ENCODE measurements around the gene UGT3A2.
"Not testable (repeated sequence)": the region's sequence is repeated elsewhere in the genome, so short reads cannot be mapped to it uniquely, and the experiment has no call there.

Gene UGT3A2

DNA sequence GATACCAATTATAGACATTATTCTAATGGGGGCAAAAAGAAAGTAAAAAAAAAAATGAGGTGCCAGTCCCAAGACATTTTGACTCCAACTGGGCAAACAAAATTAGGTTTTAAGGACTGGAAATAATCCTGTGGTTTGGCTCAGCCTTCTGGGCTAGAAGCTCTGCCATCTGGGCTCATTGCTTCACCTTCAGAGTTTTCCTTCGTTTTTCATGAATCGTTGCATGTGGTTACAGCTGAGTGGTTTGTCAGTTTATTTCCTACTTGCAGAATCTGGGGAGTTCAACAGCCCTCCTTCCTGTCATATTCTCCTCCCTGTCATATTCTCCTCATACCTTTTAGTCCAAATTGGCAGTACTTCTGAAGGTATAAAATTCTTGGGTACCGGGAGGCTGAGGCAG is 12.0 kb downstream of the UGT3A2 start:
- no peak for DNase-seq (ENCODE audit: low read depth)

DNA sequence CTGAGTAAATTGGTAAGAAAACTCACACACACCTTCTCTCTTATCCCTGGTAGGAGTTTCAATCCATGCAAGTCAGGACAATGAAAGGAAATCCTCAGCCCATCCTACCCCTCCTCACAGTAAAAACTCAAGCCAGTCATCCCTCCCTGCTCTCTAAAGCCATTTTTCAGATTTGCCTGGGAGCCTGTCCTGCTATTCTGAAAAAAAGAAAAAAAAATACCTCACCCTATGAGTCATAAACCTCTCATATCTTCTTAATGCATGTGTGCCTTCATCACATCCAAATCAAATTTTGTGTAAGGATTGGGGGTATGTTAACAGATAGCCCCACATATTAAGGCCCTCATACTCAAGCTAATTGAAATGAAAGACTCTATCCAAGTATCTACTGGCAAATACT is 14.1 kb downstream of the UGT3A2 start:
- DNase-seq (ENCODE audit: low read depth) = no peak

DNA sequence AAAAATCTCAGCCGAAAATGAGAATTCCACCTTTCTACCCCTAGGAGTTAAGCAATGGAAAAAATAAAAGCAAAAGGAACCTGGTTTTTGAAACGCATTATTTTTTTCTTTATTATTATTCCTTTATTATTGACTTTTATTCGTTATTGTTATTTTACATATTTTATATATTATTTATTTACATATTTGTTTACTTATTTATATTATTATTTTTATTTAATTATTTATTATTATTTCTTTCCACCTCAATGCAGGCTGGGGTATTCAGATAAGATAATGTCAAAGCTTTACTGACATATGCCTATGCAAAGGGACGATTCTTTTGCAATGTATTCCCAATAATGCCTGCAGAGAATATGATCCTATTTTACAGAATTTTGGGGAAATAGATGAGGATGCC is 16.7 kb downstream of the UGT3A2 start:
- DNase-seq (ENCODE audit: low read depth) = no peak

DNA sequence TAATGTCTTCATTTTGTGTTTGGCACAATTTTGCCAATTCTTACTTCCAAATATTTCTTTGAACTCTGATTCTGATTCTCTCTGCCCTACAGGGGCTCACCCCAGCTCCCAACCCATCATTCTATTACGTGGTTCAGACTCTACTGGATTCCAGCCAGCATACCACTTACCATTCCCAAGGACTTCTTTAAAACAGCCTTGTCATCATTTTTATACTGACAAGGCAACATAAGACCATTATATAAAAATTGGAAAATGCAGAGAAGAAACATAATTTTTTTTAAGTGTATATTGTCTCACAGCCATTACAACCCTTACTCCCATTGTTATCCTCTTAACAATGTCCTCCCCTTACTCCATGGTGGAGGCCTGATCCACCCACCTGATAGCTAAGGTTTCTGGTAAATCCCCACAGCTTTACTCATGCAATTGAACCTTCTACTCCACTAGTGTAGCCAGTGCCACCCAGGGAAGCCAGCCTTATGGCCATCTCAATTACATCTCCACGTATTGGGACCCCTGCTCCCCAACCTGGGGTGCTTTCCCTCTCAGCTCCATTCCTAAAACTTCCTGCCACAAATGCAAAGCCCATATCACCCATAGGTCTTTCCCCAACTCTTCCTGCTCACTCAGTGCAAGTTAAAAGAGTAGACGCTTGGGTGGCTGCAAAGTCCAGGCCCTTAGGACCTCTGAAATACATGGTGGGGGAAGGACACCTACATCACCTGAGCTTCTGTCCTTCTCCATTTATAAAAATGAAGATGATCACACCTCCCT is 19.1 kb downstream of the UGT3A2 start:
- DNase-seq (ENCODE audit: low read depth) = no peak

DNA sequence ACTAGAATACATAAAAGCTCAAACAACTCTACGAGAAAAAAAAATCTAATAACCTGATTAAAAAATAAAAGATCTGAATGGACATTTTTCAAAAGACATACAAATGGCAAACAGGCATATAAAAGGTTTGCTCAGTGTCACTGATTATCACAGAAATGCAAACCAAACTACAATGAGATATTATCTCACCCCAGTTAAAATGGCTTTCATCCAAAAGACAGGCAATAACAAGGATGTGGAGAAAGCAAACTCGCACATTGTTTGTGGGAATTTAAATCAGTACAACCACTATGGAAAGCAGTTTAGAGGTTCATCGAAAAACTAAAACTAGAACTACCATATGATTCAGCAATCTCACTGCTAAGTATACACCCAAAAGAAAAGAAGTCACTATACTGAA is 20.8 kb downstream of the UGT3A2 start:
- no peak for DNase-seq (ENCODE audit: low read depth)

DNA sequence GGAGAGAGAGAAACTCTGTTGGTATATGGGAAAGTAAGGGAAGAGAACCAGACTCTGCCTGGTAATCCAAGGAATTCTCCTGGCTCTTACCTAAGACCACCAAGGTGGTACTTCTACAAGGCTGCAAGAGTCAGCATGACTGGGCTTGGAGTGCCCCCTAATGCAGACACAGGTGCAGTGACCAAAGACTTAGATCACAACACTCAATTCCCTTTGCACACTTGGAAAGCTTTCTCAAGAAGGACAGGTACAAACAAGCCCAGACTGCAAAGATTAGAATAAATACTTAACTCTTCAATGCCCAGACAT is 25.2 kb downstream of the UGT3A2 start:
- DNase-seq (ENCODE audit: low read depth) = no peak

DNA sequence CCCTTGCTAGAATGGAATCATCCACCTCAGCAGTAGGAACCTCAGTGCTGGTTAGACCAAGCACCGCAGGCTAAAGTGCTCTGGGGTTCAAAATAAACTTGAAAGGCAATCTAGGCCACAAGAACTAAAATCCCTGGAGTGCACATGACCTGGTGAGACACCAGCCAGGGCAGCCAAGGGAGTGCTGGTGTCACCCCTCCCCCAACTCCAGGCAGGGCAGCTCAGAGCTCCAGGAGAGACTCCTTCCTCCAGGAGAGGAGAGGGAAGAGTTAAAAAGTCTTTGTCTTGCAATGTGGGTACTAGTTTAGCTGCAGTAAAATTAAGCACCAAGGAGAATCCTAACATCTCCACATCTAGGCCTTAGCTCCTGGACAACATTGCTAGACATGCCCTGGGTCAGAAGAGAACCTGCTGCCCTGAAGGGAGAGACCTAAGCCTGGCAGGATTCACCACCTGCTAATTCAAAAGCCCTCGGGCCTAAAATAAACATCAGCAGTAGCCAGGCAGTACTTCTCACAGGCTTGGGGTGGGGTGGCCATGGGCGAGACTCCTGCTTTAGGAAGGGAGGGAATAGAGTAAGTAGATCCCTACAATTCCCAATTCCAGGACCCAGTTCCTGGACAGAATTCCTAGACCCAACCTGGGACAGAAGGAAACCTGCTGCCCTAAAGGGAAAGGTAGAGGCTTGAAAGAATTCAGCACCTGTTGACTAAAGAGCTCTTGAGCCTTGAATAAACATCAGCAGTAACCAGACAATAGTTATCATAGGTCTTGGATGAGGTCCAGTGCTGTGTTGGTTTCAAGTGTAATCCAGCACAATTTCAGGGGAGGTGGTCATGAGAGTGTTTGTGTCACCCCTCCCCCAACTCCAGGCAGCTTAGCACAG is 25.8 kb downstream of the UGT3A2 start:
- no peak for DNase-seq (ENCODE audit: low read depth)

DNA sequence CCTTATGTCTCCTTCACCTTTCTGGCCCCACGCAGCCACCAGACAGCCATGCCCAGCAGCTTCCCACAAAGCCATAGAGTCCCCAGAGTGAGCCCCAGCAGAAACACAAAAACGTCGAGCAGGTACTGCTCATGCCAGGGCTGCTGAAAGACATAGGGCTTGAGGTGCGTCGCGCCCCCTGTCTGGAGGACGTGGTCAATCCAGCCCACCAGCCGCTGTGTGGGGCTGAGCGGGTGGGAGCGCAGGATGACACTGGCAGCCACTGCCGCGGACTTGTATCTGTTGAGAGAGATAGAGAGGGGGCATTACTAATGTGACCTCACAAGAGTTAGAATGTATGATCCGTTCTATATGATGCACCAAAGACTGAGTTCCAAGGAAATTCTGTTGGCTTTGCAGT is 31.0 kb downstream of the UGT3A2 start:
- DNase-seq (ENCODE audit: low read depth) = no peak

DNA sequence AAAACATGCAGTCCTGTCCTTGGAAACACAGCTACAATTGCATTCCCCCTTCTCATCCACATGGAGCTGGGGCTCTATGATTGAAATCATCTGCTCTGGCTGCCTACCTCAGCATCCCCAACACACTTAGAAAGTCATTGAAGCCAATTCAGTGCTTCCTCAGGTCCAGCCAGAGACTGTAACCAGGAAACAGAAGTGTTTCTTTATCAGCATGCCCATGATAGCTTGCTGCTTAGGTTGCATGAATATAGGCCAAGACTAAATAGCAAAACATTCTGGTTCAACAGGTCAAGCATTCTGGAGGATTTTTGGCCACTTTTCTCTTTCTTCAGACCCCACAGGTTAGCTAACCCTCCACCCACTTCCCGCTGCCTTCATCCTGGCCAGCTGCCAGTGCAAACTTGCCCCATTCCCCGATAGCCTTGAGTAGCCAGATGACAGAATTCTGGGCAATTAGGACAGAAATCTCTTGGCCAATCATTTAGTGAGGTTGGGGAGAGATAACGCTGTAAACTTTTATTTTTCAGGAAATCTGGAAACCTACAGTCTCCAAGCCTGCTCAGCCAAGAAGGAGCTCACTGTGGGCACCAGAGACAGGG is 32.0 kb downstream of the UGT3A2 start:
- DNase-seq (ENCODE audit: low read depth) = not testable (repeated sequence)

DNA sequence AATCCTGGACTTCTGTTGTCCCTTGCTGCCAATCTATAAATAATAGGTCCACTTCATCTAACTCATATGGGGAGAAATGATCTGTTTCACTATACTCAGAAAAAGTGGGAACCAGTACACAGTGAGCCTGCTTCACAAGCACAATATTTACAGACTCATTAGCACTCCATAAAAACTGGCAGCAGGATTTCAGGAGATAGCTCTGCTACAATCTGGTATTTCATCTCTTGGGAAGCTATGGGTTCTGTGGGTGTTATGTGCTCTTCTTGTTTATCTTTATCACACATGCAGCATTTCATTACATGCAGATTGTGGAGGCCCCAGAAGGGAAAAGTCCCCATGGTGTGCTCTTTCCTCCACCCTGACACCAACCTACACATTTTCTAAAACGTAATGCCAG is 33.2 kb downstream of the UGT3A2 start:
- no peak for DNase-seq (ENCODE audit: low read depth)

DNA sequence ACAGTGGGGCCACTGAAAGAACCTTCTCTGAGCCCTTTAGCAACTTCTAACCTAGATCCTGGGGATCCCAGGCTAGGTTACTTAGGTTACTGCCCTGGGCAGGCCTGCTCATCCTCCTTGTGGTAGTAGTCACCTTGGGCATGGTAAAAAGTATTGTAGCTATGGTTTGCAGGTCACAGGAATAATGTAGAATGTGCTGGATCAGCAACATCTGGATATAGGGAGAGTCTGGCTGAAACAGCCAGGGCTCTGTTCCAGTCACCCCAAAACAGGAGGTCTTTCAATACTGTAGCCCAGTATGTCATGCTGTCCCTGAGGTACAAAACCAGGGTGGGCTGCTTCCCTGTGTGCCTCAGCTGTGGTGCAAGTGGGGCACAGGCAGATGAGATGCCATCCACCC is 33.6 kb downstream of the UGT3A2 start:
- no peak for DNase-seq (ENCODE audit: low read depth)

DNA sequence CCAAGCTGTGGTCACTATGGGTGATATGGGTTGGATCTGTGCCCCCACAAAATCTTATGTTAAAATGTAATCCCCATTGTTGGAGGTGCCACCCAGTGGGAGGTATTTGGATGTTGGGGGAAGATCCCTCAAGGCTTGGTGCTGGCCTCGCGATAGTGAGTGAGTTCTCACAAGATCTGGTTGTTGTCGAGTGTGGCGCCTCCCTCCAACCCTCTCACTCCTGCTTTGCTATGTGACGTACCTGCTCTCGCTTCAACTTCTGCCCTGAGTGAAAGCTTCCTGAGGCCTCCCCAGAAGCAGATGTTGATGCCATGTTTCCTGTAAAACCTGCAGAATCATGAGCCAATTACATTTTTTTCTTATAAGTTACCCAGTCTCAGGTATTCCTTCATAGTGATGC is 35.5 kb downstream of the UGT3A2 start:
- no peak for DNase-seq (ENCODE audit: low read depth)

DNA sequence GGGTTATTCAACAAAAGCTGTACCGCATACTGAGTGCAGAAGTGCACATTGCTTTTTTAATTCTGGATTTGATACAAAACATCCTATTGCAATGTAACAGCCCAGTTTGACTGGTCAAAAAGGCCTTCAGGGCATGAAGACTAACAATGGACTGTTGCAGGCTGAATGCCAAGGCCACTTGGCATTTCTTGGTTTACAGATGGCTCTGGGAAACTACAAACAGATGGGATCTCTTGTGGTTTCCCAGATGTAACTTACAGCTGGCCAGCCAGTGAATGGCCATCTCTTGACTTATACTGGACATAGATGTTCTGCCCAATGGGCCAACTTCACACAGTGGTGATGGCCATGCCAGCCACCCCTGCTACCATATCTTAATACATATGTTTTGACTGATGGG is 36.8 kb downstream of the UGT3A2 start:
- no peak for DNase-seq (ENCODE audit: low read depth)

DNA sequence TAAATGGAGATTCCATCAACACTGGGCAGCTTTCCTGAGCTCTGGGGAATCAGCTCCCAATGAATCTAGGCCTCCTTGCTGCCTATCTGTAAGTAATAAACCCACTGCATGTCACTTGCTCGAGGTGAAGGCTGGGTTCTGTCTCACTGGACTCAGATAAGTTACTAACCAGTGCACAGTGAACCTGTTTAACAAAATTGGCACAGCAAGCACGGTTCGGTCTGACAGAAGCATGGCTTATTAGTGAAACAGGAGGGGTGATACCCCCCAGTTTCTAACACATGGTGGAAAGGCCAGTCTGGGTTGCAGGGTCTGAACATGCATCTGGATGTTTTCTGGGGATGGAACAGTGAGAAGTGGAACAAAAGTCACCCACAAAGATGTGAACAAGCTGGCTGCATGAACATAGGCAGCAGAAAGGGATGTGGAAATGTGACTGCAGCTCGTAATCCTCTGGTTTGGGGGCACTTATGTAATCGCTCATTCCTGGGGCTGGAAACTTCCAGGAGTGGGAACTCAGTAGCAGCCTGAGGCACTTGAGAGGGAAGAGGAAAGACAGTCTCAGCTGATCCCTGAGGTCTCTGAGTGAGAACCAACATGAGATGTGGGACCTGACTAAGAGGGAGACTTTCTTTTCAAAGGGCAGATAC is 37.7 kb downstream of the UGT3A2 start:
- DNase-seq (ENCODE audit: low read depth) = no peak

DNA sequence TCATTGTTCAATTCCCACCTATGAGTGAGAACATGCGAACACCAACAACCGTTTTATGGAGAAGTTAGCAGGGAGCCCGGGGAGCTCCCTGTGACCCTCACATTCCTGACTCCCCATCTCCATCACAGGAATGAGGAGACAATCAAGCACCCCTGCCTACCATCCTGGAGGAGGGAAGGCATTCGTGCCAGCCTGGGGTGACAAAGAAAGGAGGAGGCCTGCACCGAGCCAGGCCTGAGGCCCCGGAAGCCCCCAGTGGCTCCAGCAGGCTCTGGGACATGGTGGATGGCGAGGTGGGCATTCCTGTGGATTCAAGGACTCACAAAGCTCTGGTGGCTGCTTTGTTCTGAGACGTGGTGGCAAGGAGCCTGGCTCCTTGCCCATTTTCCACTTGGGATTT is 39.0 kb downstream of the UGT3A2 start:
- DNase-seq (ENCODE audit: low read depth) = no peak

DNA sequence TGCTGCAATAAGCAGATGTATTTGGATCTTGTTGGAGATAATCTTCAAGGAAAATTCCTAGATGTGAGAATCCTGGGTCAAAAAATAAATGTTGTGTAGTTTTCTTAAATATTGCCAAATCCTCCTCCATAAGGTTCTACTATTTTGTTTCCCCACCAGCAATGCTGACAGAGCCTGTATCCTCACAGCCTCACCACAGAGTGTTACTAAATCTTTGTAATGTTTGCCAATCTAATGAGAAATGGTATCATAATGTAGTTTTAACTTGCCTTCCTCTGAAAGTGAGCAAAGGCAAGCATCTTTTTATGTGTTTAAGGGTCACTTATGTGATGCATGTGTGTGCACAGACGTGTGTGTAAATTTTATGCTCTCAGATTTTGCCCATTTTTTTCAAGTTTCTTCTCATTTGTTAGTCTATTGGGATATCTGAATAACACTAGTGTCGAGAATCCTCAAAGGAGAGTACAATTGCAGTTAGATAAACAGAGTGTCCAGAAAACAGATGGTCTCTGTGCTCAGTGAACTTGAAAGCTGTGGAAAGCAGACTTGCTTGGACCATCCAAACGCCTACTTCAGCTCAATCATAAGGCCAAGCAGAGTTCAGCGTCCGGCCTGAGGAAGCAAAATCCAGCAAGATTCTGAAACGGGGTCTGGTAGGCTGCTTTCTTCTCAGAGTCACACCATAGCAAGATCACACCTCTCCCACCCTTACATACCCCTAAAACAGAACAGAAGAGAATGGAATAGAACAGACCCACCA is 39.8 kb downstream of the UGT3A2 start:
- no peak for DNase-seq (ENCODE audit: low read depth)

DNA sequence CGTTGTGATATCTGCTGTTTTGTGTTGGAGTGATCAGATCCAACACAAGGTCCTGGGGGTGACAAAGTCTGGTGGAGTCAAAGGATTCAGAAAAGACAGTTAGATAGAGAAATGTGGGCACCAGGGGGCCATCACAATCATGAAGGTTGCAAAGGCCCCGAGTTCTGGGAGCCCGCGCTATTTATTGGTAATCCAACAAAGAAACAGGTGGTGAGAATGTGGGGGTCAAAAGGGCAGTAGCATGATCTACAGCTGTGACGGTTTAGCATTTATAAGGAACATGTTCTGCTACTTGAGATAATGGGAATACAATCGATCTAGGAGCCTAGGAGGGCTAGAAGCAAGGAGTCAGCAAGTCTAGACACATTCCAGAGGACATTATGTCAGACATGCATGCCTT is 44.4 kb downstream of the UGT3A2 start:
- DNase-seq (ENCODE audit: low read depth) = not testable (repeated sequence)

DNA sequence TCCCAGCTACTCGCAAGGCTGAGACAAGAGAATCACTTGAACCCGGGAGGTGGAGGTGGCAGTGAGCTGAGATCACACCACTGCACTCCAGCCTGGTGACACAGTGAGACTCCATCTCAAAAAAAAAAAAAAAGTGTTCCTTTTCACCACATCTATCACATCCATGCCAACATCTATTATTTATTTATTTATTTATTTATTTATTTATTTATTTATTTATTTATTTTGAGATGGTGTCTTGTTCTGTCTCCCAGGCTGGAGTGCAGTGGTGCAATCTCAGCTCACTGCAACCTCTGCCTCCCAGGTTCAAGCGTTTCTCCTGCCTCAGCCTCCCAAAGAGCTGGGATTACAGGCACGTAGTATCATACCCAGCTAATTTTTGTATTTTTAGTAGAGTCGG is 47.1 kb downstream of the UGT3A2 start:
- not testable (repeated sequence) for DNase-seq (ENCODE audit: low read depth)

DNA sequence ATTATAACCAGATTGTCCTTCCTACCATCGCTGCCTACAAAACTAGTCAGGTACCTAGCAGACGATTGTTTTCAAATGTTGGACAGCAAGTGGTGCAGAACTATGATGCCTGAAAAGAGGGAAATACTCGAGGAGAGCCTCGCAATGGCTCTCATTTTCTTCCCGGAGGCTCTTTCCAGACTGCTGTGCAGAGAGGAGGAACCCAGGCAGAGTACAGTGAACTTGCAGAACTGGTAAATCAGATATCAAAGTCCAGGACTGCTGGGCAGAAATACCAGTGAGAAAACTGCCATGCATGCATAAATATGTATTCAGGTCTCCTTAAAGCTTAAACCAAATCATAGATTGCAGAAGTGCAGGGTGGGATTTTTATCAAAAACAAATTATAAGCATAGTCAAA is 49.1 kb downstream of the UGT3A2 start:
- DNase-seq (ENCODE audit: low read depth) = no peak

DNA sequence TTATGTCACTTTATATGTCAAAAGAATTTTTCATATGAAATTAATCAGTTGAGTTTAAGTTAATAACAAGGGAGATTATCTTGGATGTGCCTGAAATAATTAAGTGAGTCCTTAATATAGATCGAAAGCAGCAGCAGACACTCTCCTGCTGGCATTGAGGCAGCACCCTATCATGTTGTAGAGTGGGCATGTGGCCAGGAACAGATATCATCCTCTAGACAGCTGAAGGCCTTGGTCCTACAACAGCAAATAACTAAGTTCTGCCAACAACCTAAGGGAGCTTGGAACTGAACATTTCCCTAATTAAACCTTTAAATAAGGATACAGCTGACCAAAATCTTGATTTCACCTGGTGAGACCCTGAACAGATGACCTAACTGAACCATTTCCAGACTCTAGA is 49.7 kb downstream of the UGT3A2 start:
- DNase-seq (ENCODE audit: low read depth) = no peak

DNA sequence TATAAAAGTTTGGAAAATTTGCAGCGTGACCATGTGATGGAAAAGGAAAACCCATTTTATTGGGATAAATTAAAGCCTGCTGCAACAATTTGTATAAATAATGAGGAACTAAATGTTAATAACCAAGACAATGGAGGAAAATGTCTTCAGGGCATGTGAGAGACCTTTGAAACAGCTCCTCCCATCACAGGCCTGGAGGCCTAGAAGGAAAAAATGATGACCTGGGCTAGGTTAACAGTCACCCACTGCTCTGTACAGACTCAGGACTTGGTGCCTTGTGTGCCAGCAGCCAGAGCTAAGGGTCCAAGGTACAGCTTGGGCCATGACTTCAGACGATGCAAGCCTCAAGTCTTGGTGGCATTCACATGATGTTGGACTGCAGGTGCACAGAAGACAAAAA is 53.5 kb downstream of the UGT3A2 start:
- no peak for DNase-seq (ENCODE audit: low read depth)

DNA sequence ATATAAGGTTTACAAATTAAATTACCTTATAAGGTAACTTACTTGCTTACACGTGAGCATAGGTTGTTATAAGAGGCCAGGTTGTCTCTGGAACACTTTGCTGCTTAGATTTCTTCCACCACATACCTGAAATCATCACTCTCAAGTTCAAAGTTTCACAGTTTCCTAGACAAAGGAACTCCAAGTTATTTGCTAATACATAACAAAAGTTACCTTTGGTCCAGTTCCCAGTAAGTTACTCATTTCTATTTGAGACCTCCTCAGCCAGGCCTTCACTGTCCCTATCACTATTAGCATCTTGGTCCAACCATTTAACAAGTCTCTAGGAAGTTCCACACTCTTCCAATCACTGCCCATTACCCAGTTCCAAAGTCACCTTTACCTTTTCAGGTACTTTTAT is 57.0 kb downstream of the UGT3A2 start:
- DNase-seq (ENCODE audit: low read depth) = no peak

All from iris pigment epithelial cell (primary cell).